ENCODE data around the gene IQSEC1.

Gene IQSEC1

DNA sequence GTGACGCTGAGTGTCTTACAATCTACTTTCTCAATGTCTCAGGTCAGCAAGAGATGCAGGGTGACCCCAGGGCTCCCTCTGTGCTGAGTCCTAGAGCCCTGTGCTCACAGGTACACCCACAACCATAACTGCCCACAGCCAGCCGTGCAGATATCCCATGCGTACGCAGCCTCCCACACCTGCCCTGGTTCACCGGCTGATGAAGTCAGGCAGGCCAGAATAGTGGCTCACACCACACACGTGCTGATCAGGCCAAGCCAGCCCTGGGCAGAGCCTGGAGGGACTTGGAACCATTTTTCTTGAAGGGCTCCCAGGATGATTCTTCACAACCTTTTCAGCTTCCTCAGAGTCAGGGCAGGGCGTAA is 168.3 kb downstream of the IQSEC1 start:
- H3K4me3 ChIP-seq (ENCODE audit: control insufficient read depth in 1 of 7, extremely low read depth in 1 of 7, insufficient read depth in 4 of 7, low read depth in 2 of 7, low read length in 6 of 7), result no peak overlapping the region
- WGBS (ENCODE audit: insufficient coverage), result 86% methylated on average over 7 of the region's 7 CpGs
- CTCF ChIA-PET, result interaction anchor here (1.4 kb wide), 1 partner anchor 13 kb away, joined by 4 read pairs; no protein-coding TSS in a partner anchor
- H3K27me3 ChIP-seq (replicated peaks in 2 of 5; ENCODE audit: control insufficient read depth in 4 of 5, insufficient read depth in 5 of 5, low read length in 4 of 5), result no peaks in the 10 kb centered on the region
- H3K36me3 ChIP-seq (ENCODE audit: control insufficient read depth in 4 of 4, insufficient read depth in 4 of 4, low read length in 3 of 4), result peaks cover 10 to 50% (median 36%) of the 10 kb centered on the region in 4 experiments
- H3K27ac ChIP-seq (ENCODE audit: insufficient read depth in 1 of 2, low read depth in 1 of 2, low read length in 2 of 2, poor library complexity in 1 of 2, severe bottlenecking in 2 of 2), result no peak overlapping the region
- no peaks in the 10 kb centered on the region for H3K9me3 ChIP-seq (ENCODE audit: control extremely low read depth in 1 of 5, control insufficient read depth in 4 of 5, insufficient read depth in 2 of 5, low read depth in 1 of 5, low read length in 4 of 5)
- no peak for DNase-seq
- POLR2A ChIA-PET, result no interaction called here
- H3K4me1 ChIP-seq (ENCODE audit: control extremely low read depth in 1 of 4, control insufficient read depth in 4 of 4, insufficient read depth in 4 of 4, low read length in 3 of 4), result peaks cover 0 to 27% (median 24%) of the 10 kb centered on the region in 4 experiments

DNA sequence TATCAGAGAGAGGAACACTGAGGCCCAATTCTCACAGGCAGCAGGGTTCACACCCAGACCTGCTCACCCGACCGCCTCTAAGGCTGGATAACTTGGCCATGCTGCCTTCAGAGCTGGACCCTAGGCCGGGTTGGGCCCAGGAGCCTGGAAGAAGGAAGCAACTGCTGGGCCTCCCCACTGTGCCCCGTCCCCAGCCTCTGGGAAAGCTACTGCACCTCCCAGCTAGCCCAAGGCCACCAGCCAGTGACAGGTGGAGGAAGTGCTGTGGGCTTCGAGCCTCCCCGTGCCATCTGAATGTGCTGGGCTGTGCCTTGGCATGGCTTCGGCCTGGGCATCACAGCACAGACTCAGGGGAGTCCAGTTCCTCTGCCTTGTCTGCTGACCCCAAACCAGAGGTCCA is 169.3 kb downstream of the IQSEC1 start:
- Histone ChIP-seq H3K4me1 (ENCODE audit: control extremely low read depth in 1 of 4, control insufficient read depth in 4 of 4, insufficient read depth in 4 of 4, low read length in 3 of 4) (peaks cover 0 to 27% (median 24%) of the 10 kb centered on the region in 4 experiments), H3K4me3 (ENCODE audit: control insufficient read depth in 1 of 7, extremely low read depth in 1 of 7, insufficient read depth in 4 of 7, low read depth in 2 of 7, low read length in 6 of 7) (no peak overlapping the region), H3K9me3 (ENCODE audit: control extremely low read depth in 1 of 5, control insufficient read depth in 4 of 5, insufficient read depth in 2 of 5, low read depth in 1 of 5, low read length in 4 of 5) (no peaks in the 10 kb centered on the region), H3K36me3 (ENCODE audit: control insufficient read depth in 4 of 4, insufficient read depth in 4 of 4, low read length in 3 of 4) (peaks cover 9 to 40% (median 31%) of the 10 kb centered on the region in 4 experiments), H3K27ac (ENCODE audit: insufficient read depth in 1 of 2, low read depth in 1 of 2, low read length in 2 of 2, poor library complexity in 1 of 2, severe bottlenecking in 2 of 2) (no peak overlapping the region), H3K27me3 (replicated peaks in 2 of 5; ENCODE audit: control insufficient read depth in 4 of 5, insufficient read depth in 5 of 5, low read length in 4 of 5) (no peaks in the 10 kb centered on the region)
- DNase-seq, result no peak
- CTCF ChIA-PET, result interaction anchor here (1.3 to 2.7 kb wide), 5 partner anchors 8 to 80 kb away, joined by 3 to 18 read pairs (median 3); no protein-coding TSS in a partner anchor
- WGBS (ENCODE audit: insufficient coverage), result 94% methylated on average over 4 of the region's 7 CpGs
- POLR2A ChIA-PET, result no interaction called here

DNA sequence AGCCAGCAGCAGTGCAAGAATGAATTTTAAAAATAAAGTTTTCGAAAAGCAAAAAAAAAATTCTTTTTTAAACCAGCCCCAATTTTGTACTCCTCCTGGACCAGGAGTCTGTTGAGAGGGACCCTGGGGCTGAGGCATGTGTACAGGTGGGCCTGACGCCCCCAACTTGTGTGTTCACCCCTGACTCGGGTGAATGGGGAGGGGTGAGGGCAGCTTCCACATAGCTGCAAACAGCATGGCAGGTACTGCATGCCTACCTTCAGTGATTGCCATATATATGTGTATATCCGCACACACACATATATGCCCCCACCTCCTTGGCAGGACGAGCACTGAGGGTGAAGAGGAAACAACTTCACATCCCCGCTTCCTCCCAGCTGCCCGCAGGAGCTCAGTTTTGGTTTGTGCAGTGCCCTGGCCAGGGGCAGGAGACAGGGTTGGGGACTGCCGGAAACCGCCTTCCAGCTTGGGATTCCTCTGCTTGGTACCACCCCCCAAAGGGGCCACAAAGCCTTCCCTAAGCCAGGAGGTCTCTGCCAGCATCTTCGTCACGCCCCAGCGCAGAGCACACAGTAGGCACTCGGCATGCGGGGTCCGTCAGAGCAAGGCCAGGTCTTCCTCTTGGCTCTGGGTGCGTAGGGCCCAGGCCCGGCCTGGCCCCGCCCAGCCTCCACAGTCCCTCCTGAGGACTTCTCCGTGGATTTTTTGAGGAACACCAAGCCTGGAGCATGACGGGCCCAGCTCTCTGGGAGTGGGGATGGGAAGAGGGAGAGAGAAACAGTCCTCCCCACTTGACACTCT is 170.0 kb downstream of the IQSEC1 start:
- Histone ChIP-seq H3K9me3 (ENCODE audit: control extremely low read depth in 1 of 5, control insufficient read depth in 4 of 5, insufficient read depth in 2 of 5, low read depth in 1 of 5, low read length in 4 of 5) (no peaks in the 10 kb centered on the region), H3K27me3 (replicated peaks in 2 of 5; ENCODE audit: control insufficient read depth in 4 of 5, insufficient read depth in 5 of 5, low read length in 4 of 5) (no peaks in the 10 kb centered on the region), H3K36me3 (ENCODE audit: control insufficient read depth in 4 of 4, insufficient read depth in 4 of 4, low read length in 3 of 4) (peaks cover 7 to 33% (median 24%) of the 10 kb centered on the region in 4 experiments), H3K27ac (ENCODE audit: insufficient read depth in 1 of 2, low read depth in 1 of 2, low read length in 2 of 2, poor library complexity in 1 of 2, severe bottlenecking in 2 of 2) (no peak overlapping the region), H3K4me1 (ENCODE audit: control extremely low read depth in 1 of 4, control insufficient read depth in 4 of 4, insufficient read depth in 4 of 4, low read length in 3 of 4) (peaks cover 0 to 27% (median 24%) of the 10 kb centered on the region in 4 experiments), H3K4me3 (ENCODE audit: control insufficient read depth in 1 of 7, extremely low read depth in 1 of 7, insufficient read depth in 4 of 7, low read depth in 2 of 7, low read length in 6 of 7) (peak overlapping the region in 4 of 7 experiments; percentile 7 to 43 (median 28))
- DNase-seq, result peak in 2 of 3 donors; percentile 65 to 74
- WGBS (ENCODE audit: insufficient coverage), result 10% methylated on average over 13 of the region's 20 CpGs
- POLR2A ChIA-PET, result interaction anchor here (0.7 kb wide), 1 partner anchor 44 kb away, joined by 3 read pairs; no protein-coding TSS in a partner anchor
- CTCF ChIA-PET, result interaction anchor here (1.3 to 2.7 kb wide), 5 partner anchors 9 to 81 kb away, joined by 3 to 18 read pairs (median 3); no protein-coding TSS in a partner anchor

DNA sequence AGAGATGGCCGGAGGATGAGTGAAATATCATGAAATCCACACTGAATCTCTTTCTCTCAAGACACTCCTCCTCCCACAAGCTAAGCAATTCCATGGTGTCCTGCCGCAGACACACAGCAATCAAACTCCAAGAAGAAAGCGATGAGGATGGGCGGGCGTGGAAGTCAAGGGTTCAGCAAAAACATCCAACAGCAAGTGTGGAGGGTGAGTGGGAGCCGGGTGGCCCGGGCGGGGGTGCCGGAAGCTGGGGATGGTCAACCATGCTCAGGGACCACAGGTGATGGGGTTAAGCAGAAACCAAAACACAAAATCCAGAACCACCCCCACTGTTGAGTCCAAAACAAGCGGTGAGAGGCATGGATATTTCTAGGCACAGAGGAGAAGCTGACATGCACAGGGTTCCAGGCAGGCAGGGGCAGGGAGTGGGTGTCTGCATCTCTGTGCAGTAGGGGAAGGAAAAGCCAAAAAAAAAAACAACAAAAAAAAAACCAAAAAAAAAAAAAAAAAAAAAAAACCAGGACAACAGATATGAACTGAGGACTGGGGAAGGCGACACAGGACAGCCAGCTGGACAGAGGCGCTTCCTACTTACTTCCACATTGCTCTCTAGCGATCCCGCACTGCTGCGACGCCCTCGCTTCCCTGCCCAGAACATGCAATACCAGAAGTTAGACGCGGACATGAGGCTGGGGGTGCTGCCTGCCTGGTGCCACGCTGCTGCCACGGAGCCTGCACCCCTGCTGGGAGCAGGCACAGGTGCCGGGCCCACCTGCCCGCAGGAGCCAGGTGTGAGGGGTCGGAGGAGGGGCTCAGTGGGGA is 170.8 kb downstream of the IQSEC1 start:
- Histone ChIP-seq H3K27me3 (replicated peaks in 2 of 5; ENCODE audit: control insufficient read depth in 4 of 5, insufficient read depth in 5 of 5, low read length in 4 of 5) (no peaks in the 10 kb centered on the region), H3K27ac (ENCODE audit: insufficient read depth in 1 of 2, low read depth in 1 of 2, low read length in 2 of 2, poor library complexity in 1 of 2, severe bottlenecking in 2 of 2) (no peak overlapping the region), H3K9me3 (ENCODE audit: control extremely low read depth in 1 of 5, control insufficient read depth in 4 of 5, insufficient read depth in 2 of 5, low read depth in 1 of 5, low read length in 4 of 5) (no peaks in the 10 kb centered on the region), H3K4me1 (ENCODE audit: control extremely low read depth in 1 of 4, control insufficient read depth in 4 of 4, insufficient read depth in 4 of 4, low read length in 3 of 4) (peaks cover 0 to 27% (median 24%) of the 10 kb centered on the region in 4 experiments), H3K4me3 (ENCODE audit: control insufficient read depth in 1 of 7, extremely low read depth in 1 of 7, insufficient read depth in 4 of 7, low read depth in 2 of 7, low read length in 6 of 7) (peak overlapping the region in 4 of 7 experiments; percentile 7 to 39 (median 17)), H3K36me3 (ENCODE audit: control insufficient read depth in 4 of 4, insufficient read depth in 4 of 4, low read length in 3 of 4) (peaks cover 8 to 25% (median 17%) of the 10 kb centered on the region in 4 experiments)
- POLR2A ChIA-PET, result no interaction called here
- WGBS (ENCODE audit: insufficient coverage), result 66% methylated on average over 11 of the region's 24 CpGs
- DNase-seq, result peak in 2 of 3 donors; percentile 28 to 37
- CTCF ChIA-PET, result interaction anchor here (0.8 to 2.7 kb wide), 6 partner anchors 10 to 90 kb away, joined by 3 to 18 read pairs (median 5); no protein-coding TSS in a partner anchor

DNA sequence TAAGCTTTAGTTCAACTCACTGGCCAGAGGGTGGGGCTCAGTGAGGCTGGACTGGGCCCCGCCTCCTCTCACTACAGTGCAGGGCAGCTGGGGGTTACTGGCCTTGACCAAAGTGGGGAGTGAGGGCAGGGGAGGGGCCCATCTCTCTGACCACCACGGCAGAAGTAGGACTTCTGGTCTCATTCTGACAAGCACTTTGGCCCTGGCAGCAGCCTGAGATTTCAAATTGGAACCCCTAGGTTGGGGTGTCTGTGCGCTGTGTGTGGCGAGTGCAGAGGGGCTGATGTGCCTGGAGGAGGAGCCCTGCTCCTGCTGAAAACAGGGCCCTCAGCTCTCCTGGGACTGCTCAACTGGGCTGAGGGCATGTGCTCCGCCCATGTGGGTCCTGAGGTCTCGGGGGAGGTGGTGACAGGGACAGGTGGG is 171.6 kb downstream of the IQSEC1 start:
- ChIA-PET CTCF (interaction anchor here (0.8 to 2.7 kb wide), 7 partner anchors 10 to 254 kb away, joined by 3 to 18 read pairs (median 4); no protein-coding TSS in a partner anchor), POLR2A (no interaction called here)
- DNase-seq, result peak in 2 of 3 donors; percentile 26 to 36
- H3K4me1 ChIP-seq (ENCODE audit: control extremely low read depth in 1 of 4, control insufficient read depth in 4 of 4, insufficient read depth in 4 of 4, low read length in 3 of 4), result peaks cover 0 to 27% (median 24%) of the 10 kb centered on the region in 4 experiments
- 90% methylated on average over 3 of the region's 6 CpGs for WGBS (ENCODE audit: insufficient coverage)
- H3K36me3 ChIP-seq (ENCODE audit: control insufficient read depth in 4 of 4, insufficient read depth in 4 of 4, low read length in 3 of 4), result peaks cover 9 to 20% (median 15%) of the 10 kb centered on the region in 4 experiments
- H3K9me3 ChIP-seq (ENCODE audit: control extremely low read depth in 1 of 5, control insufficient read depth in 4 of 5, insufficient read depth in 2 of 5, low read depth in 1 of 5, low read length in 4 of 5), result no peaks in the 10 kb centered on the region
- no peak overlapping the region for H3K4me3 ChIP-seq (ENCODE audit: control insufficient read depth in 1 of 7, extremely low read depth in 1 of 7, insufficient read depth in 4 of 7, low read depth in 2 of 7, low read length in 6 of 7)
- no peak overlapping the region for H3K27ac ChIP-seq (ENCODE audit: insufficient read depth in 1 of 2, low read depth in 1 of 2, low read length in 2 of 2, poor library complexity in 1 of 2, severe bottlenecking in 2 of 2)
- H3K27me3 ChIP-seq (replicated peaks in 2 of 5; ENCODE audit: control insufficient read depth in 4 of 5, insufficient read depth in 5 of 5, low read length in 4 of 5), result no peaks in the 10 kb centered on the region

DNA sequence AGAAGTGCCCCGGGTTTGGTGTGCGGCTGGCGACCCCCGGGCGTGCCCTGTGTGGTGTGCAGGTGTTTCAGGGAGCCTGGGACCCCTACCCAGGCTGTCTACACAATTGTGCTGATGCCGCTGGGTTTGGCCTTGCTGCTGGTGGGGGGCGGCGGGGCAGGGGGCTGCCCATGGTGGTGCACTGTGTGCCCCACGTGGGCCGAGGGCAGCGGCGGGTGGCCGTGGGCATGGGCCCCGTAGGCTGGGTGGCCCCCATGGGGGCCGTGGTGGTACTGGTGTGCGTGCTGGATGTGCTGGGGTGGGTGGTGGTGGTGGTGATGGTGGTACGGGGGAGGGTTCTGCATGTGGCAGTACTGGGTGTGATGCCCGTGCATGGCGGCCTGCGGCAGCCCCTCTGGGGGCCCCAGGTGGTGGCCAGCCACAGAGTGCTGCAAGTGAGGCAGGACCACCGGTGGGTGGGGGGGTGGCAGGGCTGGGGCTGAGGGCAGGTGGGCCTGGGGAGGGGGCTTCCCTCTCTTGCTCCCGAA is 172.3 kb downstream of the IQSEC1 start:
- H3K27me3 ChIP-seq (replicated peaks in 2 of 5; ENCODE audit: control insufficient read depth in 4 of 5, insufficient read depth in 5 of 5, low read length in 4 of 5), result no peaks in the 10 kb centered on the region
- peaks cover 0 to 27% (median 24%) of the 10 kb centered on the region in 4 experiments for H3K4me1 ChIP-seq (ENCODE audit: control extremely low read depth in 1 of 4, control insufficient read depth in 4 of 4, insufficient read depth in 4 of 4, low read length in 3 of 4)
- no peak overlapping the region for H3K27ac ChIP-seq (ENCODE audit: insufficient read depth in 1 of 2, low read depth in 1 of 2, low read length in 2 of 2, poor library complexity in 1 of 2, severe bottlenecking in 2 of 2)
- CTCF ChIA-PET, result interaction anchor here (0.9 to 1.5 kb wide), 4 partner anchors 11 to 253 kb away, joined by 3 to 6 read pairs (median 4); no protein-coding TSS in a partner anchor
- no peak for DNase-seq
- no peaks in the 10 kb centered on the region for H3K9me3 ChIP-seq (ENCODE audit: control extremely low read depth in 1 of 5, control insufficient read depth in 4 of 5, insufficient read depth in 2 of 5, low read depth in 1 of 5, low read length in 4 of 5)
- POLR2A ChIA-PET, result no interaction called here
- 94% methylated on average over 11 of the region's 22 CpGs for WGBS (ENCODE audit: insufficient coverage)
- H3K36me3 ChIP-seq (ENCODE audit: control insufficient read depth in 4 of 4, insufficient read depth in 4 of 4, low read length in 3 of 4), result peaks cover 4 to 13% (median 10%) of the 10 kb centered on the region in 4 experiments
- no peak overlapping the region for H3K4me3 ChIP-seq (ENCODE audit: control insufficient read depth in 1 of 7, extremely low read depth in 1 of 7, insufficient read depth in 4 of 7, low read depth in 2 of 7, low read length in 6 of 7)
